ENCODE measurements around the gene HOXD12.

The HOXD12 gene

GRCh38 chr2:176121190-176122051, 21.8 kb downstream of the HOXD12 start:
- no peak for DNase-seq

GRCh38 chr2:176122052-176122682, 22.6 kb downstream of the HOXD12 start:
- DNase-seq: no peak

- peak; percentile 86 for DNase-seq
Measured at GRCh38 chr2:176122683-176123410, 23.3 kb downstream of the HOXD12 start, which contains the start of gene HOXD9. HOXD9 (plus strand) TSS chr2:176122719; CDS start chr2:176122769, 50 bp downstream.

GRCh38 chr2:176123411-176124109, 24.0 kb downstream of the HOXD12 start:
- peak; percentile 31 for DNase-seq

- DNase-seq: no peak
Measured at GRCh38 chr2:176124110-176124946, 24.7 kb downstream of the HOXD12 start.

- DNase-seq: no peak
Measured at GRCh38 chr2:176124947-176125771, 25.6 kb downstream of the HOXD12 start.

GRCh38 chr2:176125772-176126054, 26.1 kb downstream of the HOXD12 start:
- DNase-seq: no peak

- peak; percentile 75 for DNase-seq
Measured at GRCh38 chr2:176126929-176127773, 27.6 kb downstream of the HOXD12 start.

- DNase-seq: no peak
Measured at GRCh38 chr2:176127774-176128072, 28.1 kb downstream of the HOXD12 start.

GRCh38 chr2:176128172-176128981, 28.8 kb downstream of the HOXD12 start:
- DNase-seq: peak; percentile 59

GRCh38 chr2:176128982-176129796, 29.6 kb downstream of the HOXD12 start, which contains the start of gene HOXD8:
HOXD8 (plus strand) TSS chr2:176129705; CDS start chr2:176130367, 662 bp downstream.
- DNase-seq: peak; percentile 96

GRCh38 chr2:176129813-176130146, 30.2 kb downstream of the HOXD12 start:
- no peak for DNase-seq

- DNase-seq: peak; percentile 99
Measured at GRCh38 chr2:176130147-176130956, 30.8 kb downstream of the HOXD12 start.

- no peak for DNase-seq
Measured at GRCh38 chr2:176130957-176131847, 31.6 kb downstream of the HOXD12 start.

- DNase-seq: no peak
Measured at GRCh38 chr2:176131848-176132158, 32.2 kb downstream of the HOXD12 start.

All from fibroblast of skin of abdomen (primary cell).